LNCAP (cell line): ENCODE data around the gene FUCA1.

Source experiments
- CTCF ChIP-seq: fragments of 450-650 bp; IDR thresholded peaks from 2 replicates; pipeline ENCODE4 v1.5.1; 2017; ENCODE audit warnings: mild to moderate bottlenecking

The FUCA1 gene

GRCh38 chr1:23910144-23910543, 42.1 kb upstream of the FUCA1 start:
- TF ChIP-seq CTCF = no peak

- no peak for TF ChIP-seq CTCF
Measured at GRCh38 chr1:23909412-23909811, 41.3 kb upstream of the FUCA1 start.

GRCh38 chr1:23908453-23909341, 40.6 kb upstream of the FUCA1 start:
- no peak for TF ChIP-seq CTCF

GRCh38 chr1:23906731-23907130, 38.6 kb upstream of the FUCA1 start:
- TF ChIP-seq CTCF = no peak

GRCh38 chr1:23905461-23906025, 37.5 kb upstream of the FUCA1 start:
- no peak for TF ChIP-seq CTCF

- TF ChIP-seq CTCF = no peak
Measured at GRCh38 chr1:23904748-23905357, 36.8 kb upstream of the FUCA1 start.

- no peak for TF ChIP-seq CTCF
Measured at GRCh38 chr1:23903754-23904153, 35.7 kb upstream of the FUCA1 start.
